Ovary (tissue), 3 donors: Measurements from ENCODE around the gene ADAMTS3.

Experiments
- CTCF ChIP-seq, 3 donors: fragments of 450-650 bp in 2 of 3; fragments of 200-600 bp in 1 of 3; IDR thresholded peaks; one replicate each; pipeline versions ENCODE4 v1.5.1 to v1.8.0; 2016 to 2022; ENCODE audit warnings: antibody characterized with exemption in 3 of 3, mild to moderate bottlenecking in 1 of 3
- POLR2A ChIP-seq: fragments of 450-650 bp; IDR thresholded peaks from one replicate; pipeline ENCODE4 v1.6.1; 2017; ENCODE audit warnings: antibody characterized with exemption, mild to moderate bottlenecking, moderate library complexity
- donor health status: DM: no; HTN: no; CAD: no.

- TF ChIP-seq CTCF (IDR thresholded peaks at IDR 0.05): peak; percentile 11 to 57 (median 21)
- no peak for TF ChIP-seq POLR2A
Observed at GRCh38 chr4:72326692-72327632, 242.1 kb downstream of the ADAMTS3 start.
